Measurements from ENCODE around the gene GOLGA8B. TPM values are rescaled to one million over a fixed set of nuclear protein-coding genes. Genes with fewer than 3 reads are reported as not detected.
"Not testable (repeated sequence)": the region's sequence is repeated elsewhere in the genome, so short reads cannot be mapped to it uniquely, and the experiment has no call there.

The GOLGA8B gene
- total RNA-seq, 1 experiment from 2014 or later: 42.1 TPM

- H3K14ac ChIP-seq (ENCODE audit: insufficient read depth, low read length): no peak overlapping the region
- no peak overlapping the region for H4K91ac ChIP-seq (ENCODE audit: insufficient read length, low read depth, low read length)
- no peak overlapping the region for H3K23ac ChIP-seq (ENCODE audit: insufficient read length, low read depth, low read length)
- no peak overlapping the region for H3T11ph ChIP-seq (ENCODE audit: low read length)
- H2AFZ ChIP-seq (ENCODE audit: low read length): no peak overlapping the region
- H2BK15ac ChIP-seq (ENCODE audit: low read depth, low read length): no peak overlapping the region
- H2BK12ac ChIP-seq (ENCODE audit: insufficient read length, low read depth, low read length): no peak overlapping the region
- H3K9ac ChIP-seq (ENCODE audit: extremely low read depth, insufficient read length, low read length): no peak overlapping the region
- peaks cover 12 to 21% of the 10 kb centered on the region in 2 experiments for H3K4me1 Mint-ChIP-seq
- no peak overlapping the region for H4K5ac ChIP-seq (ENCODE audit: insufficient read length, low read depth, low read length)
- no peaks in the 10 kb centered on the region for H3K9me3 ChIP-seq (ENCODE audit: control insufficient read depth, low read depth, low read length)
- no peak for TF ChIP-seq CTCF (conservative IDR thresholded peaks at IDR 0.05)
- no peak overlapping the region for H3K18ac ChIP-seq (ENCODE audit: insufficient read length, low read depth, low read length)
- H2BK20ac ChIP-seq (ENCODE audit: low read depth, low read length, poor library complexity, severe bottlenecking): no peak overlapping the region
- H3K79me2 ChIP-seq (ENCODE audit: insufficient read depth, low read length): peaks cover 8% of the 10 kb centered on the region; the same call in 1 of the 2 replicates
- no peak overlapping the region for H3K4me3 Mint-ChIP-seq
- peaks cover 0 to 2% (median 0%) of the 10 kb centered on the region in 3 experiments; a peak in 3 of 7 replicates for H3K36me3 Mint-ChIP-seq (ENCODE audit: insufficient read depth in 1 of 3, low read depth in 3 of 3)
- H2BK120ac ChIP-seq (ENCODE audit: low read depth, low read length, poor library complexity, severe bottlenecking): no peak overlapping the region
- H3K27me3 ChIP-seq (ENCODE audit: insufficient read depth, low read length): no peaks in the 10 kb centered on the region
- H3K4me1 ChIP-seq (ENCODE audit: insufficient read depth, low read length): no peaks in the 10 kb centered on the region
- H2BK5ac ChIP-seq (ENCODE audit: insufficient read length, low read length): no peak overlapping the region
- no peak overlapping the region for H3K4me2 ChIP-seq (ENCODE audit: insufficient read depth, insufficient read length, low read length)
- H3K56ac ChIP-seq (ENCODE audit: insufficient read length, low read depth, low read length): no peak overlapping the region
- WGBS (ENCODE audit: extremely low coverage, insufficient read length, low lambda C conversion rate): no CpG with 5 or more reads among the region's 10 CpGs
- no peak overlapping the region for H2AK5ac ChIP-seq (ENCODE audit: insufficient read length, low read length)
- no peaks in the 10 kb centered on the region for H4K20me1 ChIP-seq (ENCODE audit: control insufficient read depth, insufficient read depth, insufficient read length)
- peak overlapping the region in 1 of 3 experiments; percentile 71; a peak in 1 of 7 replicates for H3K27ac Mint-ChIP-seq
- no peaks in the 10 kb centered on the region for H3K27me3 Mint-ChIP-seq (ENCODE audit: low read depth)
- H3K27ac ChIP-seq (ENCODE audit: insufficient read length, low read depth, low read length): no peak overlapping the region
- H3K4ac ChIP-seq (ENCODE audit: low read depth, low read length): no peak overlapping the region
- peaks cover 8% of the 10 kb centered on the region for H3K23me2 ChIP-seq (ENCODE audit: insufficient read length, low read depth, low read length, poor library complexity, severe bottlenecking)
- H3K9me3 Mint-ChIP-seq: no peaks in the 10 kb centered on the region
- no peak overlapping the region for H4K8ac ChIP-seq (replicated peaks; ENCODE audit: insufficient read length, low read depth, low read length)
- no peak for DNase-seq
- peaks cover 5% of the 10 kb centered on the region for H3K79me1 ChIP-seq (ENCODE audit: insufficient read depth, low read depth, low read length, poor library complexity, severe bottlenecking)
Observed at GRCh38 chr15:34578283-34578674, 5.2 kb downstream of the GOLGA8B start.

- H3K4me2 ChIP-seq (ENCODE audit: insufficient read depth, insufficient read length, low read length); H3K4me1 ChIP-seq (ENCODE audit: insufficient read depth, low read length); H3K9ac ChIP-seq (ENCODE audit: extremely low read depth, insufficient read length, low read length); H2AFZ ChIP-seq (ENCODE audit: low read length); H2BK12ac ChIP-seq (ENCODE audit: insufficient read length, low read depth, low read length); H3K36me3 Mint-ChIP-seq (ENCODE audit: insufficient read depth in 1 of 3, low read depth in 3 of 3); H3K9me3 Mint-ChIP-seq; H3K4ac ChIP-seq (ENCODE audit: low read depth, low read length); H4K20me1 ChIP-seq (ENCODE audit: control insufficient read depth, insufficient read depth, insufficient read length); H3K14ac ChIP-seq (ENCODE audit: insufficient read depth, low read length); H2BK15ac ChIP-seq (ENCODE audit: low read depth, low read length); H3K23me2 ChIP-seq (ENCODE audit: insufficient read length, low read depth, low read length, poor library complexity, severe bottlenecking); H3K4me3 Mint-ChIP-seq; H3K56ac ChIP-seq (ENCODE audit: insufficient read length, low read depth, low read length); H3K79me2 ChIP-seq (ENCODE audit: insufficient read depth, low read length); H3K23ac ChIP-seq (ENCODE audit: insufficient read length, low read depth, low read length); H3K9me3 ChIP-seq (ENCODE audit: control insufficient read depth, low read depth, low read length); H4K91ac ChIP-seq (ENCODE audit: insufficient read length, low read depth, low read length); H2BK20ac ChIP-seq (ENCODE audit: low read depth, low read length, poor library complexity, severe bottlenecking); H3K27me3 ChIP-seq (ENCODE audit: insufficient read depth, low read length); H4K8ac ChIP-seq (replicated peaks; ENCODE audit: insufficient read length, low read depth, low read length); H3K18ac ChIP-seq (ENCODE audit: insufficient read length, low read depth, low read length); H4K5ac ChIP-seq (ENCODE audit: insufficient read length, low read depth, low read length); H3K79me1 ChIP-seq (ENCODE audit: insufficient read depth, low read depth, low read length, poor library complexity, severe bottlenecking); H2BK5ac ChIP-seq (ENCODE audit: insufficient read length, low read length); H3K27ac Mint-ChIP-seq; DNase-seq; H2AK5ac ChIP-seq (ENCODE audit: insufficient read length, low read length); H2BK120ac ChIP-seq (ENCODE audit: low read depth, low read length, poor library complexity, severe bottlenecking); H3K27ac ChIP-seq (ENCODE audit: insufficient read length, low read depth, low read length); H3K27me3 Mint-ChIP-seq (ENCODE audit: low read depth); H3T11ph ChIP-seq (ENCODE audit: low read length): not testable (repeated sequence)
- WGBS (ENCODE audit: extremely low coverage, insufficient read length, low lambda C conversion rate): no CpG with 5 or more reads among the region's 4 CpGs
- peaks cover 12 to 21% of the 10 kb centered on the region in 2 experiments for H3K4me1 Mint-ChIP-seq
Observed at GRCh38 chr15:34577658-34578282, 5.7 kb downstream of the GOLGA8B start.
